HCT116 (cell line): Measurements from ENCODE around the gene FCHO1. TPM values are rescaled to one million over a fixed set of nuclear protein-coding genes. Genes with fewer than 3 reads are reported as not detected.

Experiments used
- ATAC-seq: fragments of 200-7000 bp; cut with Tn5 transposase; 2 replicates; pipeline ENCODE4 v1.9.1; 2020; ENCODE audit warnings: mild to moderate bottlenecking, moderate library complexity
- BruUV-seq: library from RNA; stranded (reverse); fragments of 400-500 nt; replicated peaks from 2 replicates; lab custom pipeline; 2021; lab: Mats Ljungman, UMichigan
- CTCF ChIA-PET: fragments of 300-600 bp; sonication (Branson Sonifier 250); formaldehyde crosslinking; loops from one replicate; lab custom pipeline; 2021; ENCODE audit warnings: antibody characterized with exemption; lab: Charles Lee
- POLR2A ChIA-PET: fragments of 300-600, 350-600 bp; sonication (Branson Sonifier 250); formaldehyde crosslinking; loops from one replicate; lab custom pipeline; 2021; ENCODE audit warnings: antibody characterized with exemption; lab: Charles Lee
- RAD21 ChIA-PET, 2 experiments: fragments of 300-600 bp; sonication (Branson Sonifier 250); formaldehyde crosslinking; loops; one replicate each; lab custom pipeline; 2023; ENCODE audit warnings: low total read pairs in 2 of 2; ENCODE audit not compliant: uncharacterized antibody in 2 of 2, unreplicated experiment in 2 of 2, low non-redundant PET in 1 of 2; lab: Charles Lee
- DNase-seq: peaks from one replicate; pipeline ENCODE4 v3.0.0-alpha.2; 2010; ENCODE audit warnings: low read depth, low spot score
- H2AFZ ChIP-seq: fragments of 200-600 bp; shearing (Covaris generic), sonication (generic); 2 replicates; pipeline ENCODE4 v1.6.1; 2017; ENCODE audit warnings: low read depth, mixed run types, mixed read lengths, antibody characterized with exemption, low read length; ENCODE audit not compliant: poor library complexity, severe bottlenecking
- H3K27ac ChIP-seq: 2 replicates; pipeline ENCODE4 v1.5.1; 2012; ENCODE audit warnings: low read depth, low read length
- H3K27me3 ChIP-seq: fragments of 200-600 bp; sonication (generic); 2 replicates; pipeline ENCODE4 v1.6.1; 2016; ENCODE audit warnings: mixed run types, low read length, mixed read lengths; ENCODE audit not compliant: insufficient read depth
- H3K36me3 ChIP-seq, 2 experiments: fragments of 200-500 bp in 1 of 2; fragments of 200-600 bp in 1 of 2; sonication (Bioruptor generic) in 1 of 2; sonication (generic) in 1 of 2; 2 replicates each; pipeline versions ENCODE4 v1.5.1 to v1.6.1; 2014 to 2016; ENCODE audit warnings: low read length in 2 of 2, inconsistent platforms in 1 of 2, mixed read lengths in 1 of 2, mixed run types in 1 of 2; ENCODE audit not compliant: insufficient read depth in 2 of 2, control insufficient read depth in 1 of 2
- H3K4me1 ChIP-seq, 2 experiments: fragments of 200-600 bp in 1 of 2; sonication (generic) in 1 of 2; 2 replicates each; pipeline versions ENCODE4 v1.5.1 to v1.6.1; 2012 to 2017; ENCODE audit warnings: low read length in 2 of 2, inconsistent platforms in 1 of 2, mild to moderate bottlenecking in 1 of 2, mixed read lengths in 1 of 2, mixed run types in 1 of 2, moderate library complexity in 1 of 2; ENCODE audit not compliant: insufficient read depth in 2 of 2, control insufficient read depth in 1 of 2
- H3K4me2 ChIP-seq: fragments of 200-600 bp; sonication (generic); 2 replicates; pipeline ENCODE4 v1.6.1; 2017; ENCODE audit warnings: mixed run types, low read length, mixed read lengths
- H3K4me3 ChIP-seq, 2 experiments: fragments of 200-600 bp in 1 of 2; sonication (generic) in 1 of 2; replicated peaks in 1 of 2; 2 replicates each; pipeline ENCODE4 v1.5.1; 2011 to 2016; ENCODE audit warnings: low read length in 2 of 2, control low read depth in 1 of 2, low read depth in 1 of 2, mild to moderate bottlenecking in 1 of 2, mixed read lengths in 1 of 2, mixed run types in 1 of 2
- H3K79me2 ChIP-seq: fragments of 200-600 bp; sonication (generic); 2 replicates; pipeline ENCODE4 v1.6.1; 2017; ENCODE audit warnings: mild to moderate bottlenecking, mixed run types, low read length, moderate library complexity, mixed read lengths; ENCODE audit not compliant: insufficient read depth
- H3K9ac ChIP-seq: fragments of 200-600 bp; sonication (generic); 2 replicates; pipeline ENCODE4 v1.6.1; 2016; ENCODE audit warnings: low read length, mixed read lengths
- H3K9me2 ChIP-seq: fragments of 200-600 bp; sonication (generic), shearing (Covaris generic); 2 replicates; pipeline ENCODE4 v1.6.1; 2017; ENCODE audit warnings: mixed run types, mild to moderate bottlenecking, moderate library complexity; ENCODE audit not compliant: insufficient read depth
- H3K9me3 ChIP-seq, 2 experiments: fragments of 200-500 bp in 1 of 2; fragments of 200-600 bp in 1 of 2; sonication (Bioruptor generic) in 1 of 2; sonication (generic) in 1 of 2; 2 replicates each; pipeline ENCODE4 v1.6.1; 2014 to 2017; ENCODE audit warnings: low read length in 2 of 2, mixed read lengths in 2 of 2, inconsistent platforms in 1 of 2, low read depth in 1 of 2, mild to moderate bottlenecking in 1 of 2, mixed run types in 1 of 2, moderate library complexity in 1 of 2; ENCODE audit not compliant: control insufficient read depth in 1 of 2, insufficient read depth in 1 of 2
- H4K20me1 ChIP-seq: fragments of 200-600 bp; sonication (generic), shearing (Covaris generic); 2 replicates; pipeline ENCODE4 v1.6.1; 2017; ENCODE audit warnings: mixed run types, mild to moderate bottlenecking, moderate library complexity; ENCODE audit not compliant: insufficient read depth
- ATF3 ChIP-seq: IDR thresholded peaks from 2 replicates; pipeline ENCODE4 v1.6.1; 2012
- CBX3 ChIP-seq: IDR thresholded peaks from 2 replicates; pipeline ENCODE4 v1.6.1; 2012; ENCODE audit warnings: low read depth
- CEBPB ChIP-seq: IDR thresholded peaks from 2 replicates; pipeline ENCODE4 v1.6.1; 2012; ENCODE audit warnings: low read depth
- EZH2 ChIP-seq: fragments of 200-600 bp; sonication (generic); IDR thresholded peaks from 2 replicates; pipeline ENCODE4 v1.6.1; 2017; ENCODE audit warnings: antibody characterized with exemption, mixed run types
- FOSL1 ChIP-seq: IDR thresholded peaks from 2 replicates; pipeline ENCODE4 v1.6.1; 2012; ENCODE audit warnings: low read depth
- JUND ChIP-seq: IDR thresholded peaks from 2 replicates; pipeline ENCODE4 v1.6.1; 2012
- MAX ChIP-seq: IDR thresholded peaks from 2 replicates; pipeline ENCODE4 v1.6.1; 2012
- POLR2AphosphoS5 ChIP-seq: IDR thresholded peaks from 2 replicates; pipeline ENCODE4 v1.6.1; 2011; ENCODE audit warnings: mild to moderate bottlenecking, low read depth, low read length, moderate library complexity
- RAD21 ChIP-seq: IDR thresholded peaks from 2 replicates; pipeline ENCODE4 v1.6.1; 2012; ENCODE audit warnings: low read depth, mild to moderate bottlenecking
- REST ChIP-seq: IDR thresholded peaks from 2 replicates; pipeline ENCODE4 v1.6.1; 2012; ENCODE audit warnings: low read depth
- SIN3A ChIP-seq: IDR thresholded peaks from 2 replicates; pipeline ENCODE4 v1.6.1; 2012; ENCODE audit warnings: low read depth
- SP1 ChIP-seq: IDR thresholded peaks from 2 replicates; pipeline ENCODE4 v1.6.1; 2012; ENCODE audit warnings: low read depth
- SRF ChIP-seq: IDR thresholded peaks from 2 replicates; pipeline ENCODE4 v1.6.1; 2012; ENCODE audit warnings: low read depth
- YY1 ChIP-seq: IDR thresholded peaks from 2 replicates; pipeline ENCODE4 v1.6.1; 2011; ENCODE audit warnings: low read length, low read depth, moderate library complexity, mild to moderate bottlenecking; ENCODE audit not compliant: insufficient replicate concordance; ENCODE audit errors: extremely low read depth
- ZBTB33 ChIP-seq: IDR thresholded peaks from 2 replicates; pipeline ENCODE4 v1.6.1; 2011; ENCODE audit warnings: mild to moderate bottlenecking, low read length, moderate library complexity; ENCODE audit not compliant: insufficient replicate concordance; ENCODE audit errors: extremely low read depth
- ZFX ChIP-seq: fragments of 450-650 bp; IDR thresholded peaks from 2 replicates; pipeline ENCODE4 v1.6.1; 2017
- intact Hi-C: fragments of 100-400 bp; cut with micrococcal nuclease; formaldehyde crosslinking; loops from 2 replicates; pipeline ENCODE4 v1.10.0; 2022
- total RNA-seq: library from RNA; stranded (reverse); gene quantifications from one replicate; pipeline ENCODE4 v1.2.1, GENCODE V29; 2021; ENCODE audit not compliant: unreplicated experiment

The FCHO1 gene
- total RNA-seq, 1 experiment from 2014 or later = 28.1 TPM

GRCh38 chr19:17832443-17833208, 81.3 kb downstream of the FCHO1 start:
- no peaks in the 10 kb centered on the region for H3K9me2 ChIP-seq
- no TSS peak for BruUV-seq
- ChIA-PET RAD21 (no interaction called here), CTCF (no interaction called here), POLR2A (no interaction called here)
- H3K27ac ChIP-seq = no peak overlapping the region
- ATAC-seq (no peak), DNase-seq (no peak)
- no peak overlapping the region for H2AFZ ChIP-seq
- no peak overlapping the region for H3K4me2 ChIP-seq
- peaks cover 15 to 37% of the 10 kb centered on the region in 2 experiments for H3K4me1 ChIP-seq
- H3K36me3 ChIP-seq = no peaks in the 10 kb centered on the region
- no peak for TF ChIP-seq REST
- no peak for TF ChIP-seq YY1
- TF ChIP-seq ZFX = no peak
- no peak for TF ChIP-seq JUND
- no peak for TF ChIP-seq SP1
- TF ChIP-seq ZBTB33 = no peak
- no peak for TF ChIP-seq CBX3
- no peak for TF ChIP-seq ATF3
- no peak for TF ChIP-seq RAD21
- TF ChIP-seq FOSL1 = no peak
- TF ChIP-seq EZH2 = no peak
- no peak for TF ChIP-seq SIN3A
- TF ChIP-seq MAX = no peak
- TF ChIP-seq CEBPB = no peak
- TF ChIP-seq POLR2AphosphoS5 = no peak
- no peak for TF ChIP-seq SRF
- no peak overlapping the region for H3K9ac ChIP-seq
- intact Hi-C loops = no loop called here
- no peak overlapping the region for H3K4me3 ChIP-seq
- H3K27me3 ChIP-seq = no peaks in the 10 kb centered on the region
- H3K79me2 ChIP-seq = no peaks in the 10 kb centered on the region
- no peaks in the 10 kb centered on the region for H3K9me3 ChIP-seq
- H4K20me1 ChIP-seq = no peaks in the 10 kb centered on the region
